HG03460 (cell line): ENCODE results near the gene KIF19.

Source experiments
- ATAC-seq: cut with Tn5 transposase; IDR thresholded peaks from one replicate; pipeline ENCODE4 v1.9.1; 2021; ENCODE audit not compliant: unreplicated experiment

KIF19 gene

GRCh38 chr17:74340470-74341023 is 14.5 kb downstream of the KIF19 start:
- ATAC-seq, result no peak

- ATAC-seq, result no peak
Observed at GRCh38 chr17:74342224-74342623, 16.2 kb downstream of the KIF19 start.

GRCh38 chr17:74343121-74343520 is 17.1 kb downstream of the KIF19 start:
- no peak for ATAC-seq

GRCh38 chr17:74343526-74344284 is 17.7 kb downstream of the KIF19 start:
- no peak for ATAC-seq

GRCh38 chr17:74344658-74345057 is 18.6 kb downstream of the KIF19 start:
- ATAC-seq, result no peak

GRCh38 chr17:74345433-74346241 is 19.6 kb downstream of the KIF19 start:
- no peak for ATAC-seq

- no peak for ATAC-seq
Observed at GRCh38 chr17:74347646-74348045, 21.6 kb downstream of the KIF19 start.

GRCh38 chr17:74349120-74349519 is 23.1 kb downstream of the KIF19 start:
- ATAC-seq, result no peak

GRCh38 chr17:74350486-74350885 is 24.5 kb downstream of the KIF19 start:
- ATAC-seq, result no peak

GRCh38 chr17:74351552-74352210 is 25.7 kb downstream of the KIF19 start:
- ATAC-seq, result no peak

GRCh38 chr17:74353446-74354060 is 27.5 kb downstream of the KIF19 start:
- no peak for ATAC-seq

- ATAC-seq, result no peak
Observed at GRCh38 chr17:74354123-74354522, 28.1 kb downstream of the KIF19 start.

- ATAC-seq, result no peak
Observed at GRCh38 chr17:74354561-74354960, 28.5 kb downstream of the KIF19 start.

- ATAC-seq, result no peak
Observed at GRCh38 chr17:74355065-74355464, 29.0 kb downstream of the KIF19 start.

GRCh38 chr17:74356646-74357465 is 30.8 kb downstream of the KIF19 start:
- no peak for ATAC-seq

- no peak for ATAC-seq
Observed at GRCh38 chr17:74357466-74357809, 31.4 kb downstream of the KIF19 start.

GRCh38 chr17:74358697-74359096 is 32.7 kb downstream of the KIF19 start:
- no peak for ATAC-seq

GRCh38 chr17:74359916-74360315 is 33.9 kb downstream of the KIF19 start:
- ATAC-seq, result no peak

GRCh38 chr17:74360899-74361229 is 34.8 kb downstream of the KIF19 start:
- ATAC-seq, result no peak
